NCI-H345 (cell line): ENCODE data around the gene KLHL22.
"Not testable (repeated sequence)": the region's sequence is repeated elsewhere in the genome, so short reads cannot be mapped to it uniquely, and the experiment has no call there.

Source experiments
- DNase-seq: peaks from one replicate; lab custom pipeline; 2025; lab: John Stamatoyannopoulos, UW

KLHL22 gene

DNA sequence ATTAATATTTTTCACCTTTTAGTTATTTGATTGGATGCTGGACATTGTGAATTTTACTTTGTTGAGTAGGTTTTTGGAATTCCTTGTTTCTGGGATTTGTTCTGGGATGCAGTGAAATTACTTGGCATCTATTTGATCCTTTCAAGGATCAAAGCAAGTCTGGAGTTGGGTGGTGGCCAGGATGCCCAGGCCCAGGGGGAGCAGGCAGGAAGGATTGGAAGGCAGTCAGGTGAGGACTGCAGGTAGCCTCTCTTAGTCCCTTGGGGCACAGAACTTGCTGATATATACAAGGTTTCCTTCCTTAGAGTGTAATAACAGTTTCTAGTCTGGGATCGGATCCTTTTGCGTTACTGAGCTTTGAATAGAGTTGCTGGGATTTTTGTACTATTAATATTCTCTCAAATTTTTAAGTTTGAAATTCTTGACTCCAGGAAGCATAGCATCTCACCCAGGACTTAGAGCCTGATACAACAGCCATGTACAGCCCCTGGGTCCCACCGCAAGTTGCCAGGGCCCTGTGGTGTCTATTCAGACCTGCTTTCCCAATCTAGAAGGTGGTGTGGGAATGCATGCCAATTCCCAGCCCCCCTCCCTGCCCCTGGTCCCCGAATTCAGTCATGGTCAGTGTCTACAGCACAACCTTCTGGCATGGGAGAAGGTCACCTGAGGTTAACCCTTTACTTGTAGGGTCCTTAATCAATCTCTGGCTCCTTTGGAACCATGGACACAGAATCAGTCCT lies 95.6 kb downstream of the KLHL22 start:
- no peak for DNase-seq

DNA sequence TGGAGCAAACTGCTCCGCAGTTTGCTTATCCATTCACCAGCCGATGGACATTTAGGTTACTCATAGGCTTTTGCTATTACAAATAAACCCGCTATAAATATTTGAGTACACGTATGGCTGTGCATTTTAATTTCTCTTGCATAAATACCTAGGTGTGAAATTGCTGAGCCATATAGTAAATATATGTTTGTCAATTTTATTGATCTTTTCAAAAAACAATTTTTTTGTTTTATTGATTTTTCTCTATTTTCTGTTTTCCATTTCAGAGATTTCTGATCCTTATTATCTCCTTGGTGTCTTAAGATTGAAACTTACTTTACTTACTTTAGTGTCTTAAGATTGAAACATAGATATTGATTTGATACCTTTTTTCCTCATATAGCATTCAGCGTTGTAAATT lies 97.2 kb downstream of the KLHL22 start:
- no peak for DNase-seq

DNA sequence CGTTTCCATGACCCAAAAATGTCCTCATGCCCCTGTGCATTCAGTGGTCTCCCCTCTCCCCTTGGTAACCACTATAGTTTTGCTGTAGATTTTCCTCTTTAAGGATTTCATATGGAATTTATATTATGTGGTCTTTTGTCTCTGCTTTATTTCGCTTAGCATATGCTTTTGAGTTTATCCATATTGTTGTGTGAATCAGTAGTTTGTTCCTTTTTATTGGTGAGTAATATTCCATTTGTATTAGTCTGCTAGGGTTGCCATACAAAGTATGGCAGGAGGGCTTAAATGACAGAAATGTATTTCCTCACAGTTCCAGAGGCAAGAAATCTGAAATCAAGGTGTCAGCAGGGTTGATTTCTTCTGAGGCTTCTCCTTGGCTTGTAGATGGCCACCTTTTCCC lies 98.1 kb downstream of the KLHL22 start:
- DNase-seq, result no peak

DNA sequence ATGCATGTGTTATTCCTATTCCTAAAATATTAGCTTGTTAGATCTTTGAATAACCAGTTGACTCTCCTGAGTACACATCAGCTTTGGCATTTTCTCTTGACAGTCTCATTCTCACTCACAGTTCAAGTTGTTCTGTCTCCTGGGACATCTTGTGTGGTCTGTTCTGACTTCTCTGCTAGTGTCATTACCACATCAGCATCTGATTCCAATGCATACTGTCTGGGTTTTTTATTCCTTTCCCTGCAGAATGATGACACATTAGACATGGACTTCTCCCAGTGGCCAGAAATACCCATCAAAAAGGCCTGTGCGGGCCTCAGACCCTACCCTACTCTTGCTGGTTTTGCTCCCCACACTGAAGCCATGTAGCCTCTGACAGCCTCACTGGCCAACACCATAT lies 99.0 kb downstream of the KLHL22 start:
- DNase-seq, result no peak

DNA sequence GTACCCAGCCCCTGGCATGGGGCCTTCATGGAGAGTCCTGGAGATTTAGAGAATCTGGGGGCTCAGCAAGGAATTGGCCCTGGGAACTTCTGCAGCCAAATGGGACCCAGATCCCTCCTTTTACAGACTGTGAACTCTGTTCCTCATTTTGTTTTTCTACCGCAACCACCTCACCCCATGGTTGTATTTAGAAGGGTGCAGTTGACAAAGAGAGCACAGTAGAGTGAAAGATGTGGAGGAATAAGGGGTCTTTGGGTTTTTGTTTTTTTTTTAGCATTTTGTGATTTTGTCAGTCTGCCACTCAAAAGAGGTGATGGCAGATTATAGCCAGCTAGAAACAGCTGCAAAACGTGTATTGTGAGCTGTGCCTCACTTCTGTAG lies 99.7 kb downstream of the KLHL22 start:
- DNase-seq, result no peak

DNA sequence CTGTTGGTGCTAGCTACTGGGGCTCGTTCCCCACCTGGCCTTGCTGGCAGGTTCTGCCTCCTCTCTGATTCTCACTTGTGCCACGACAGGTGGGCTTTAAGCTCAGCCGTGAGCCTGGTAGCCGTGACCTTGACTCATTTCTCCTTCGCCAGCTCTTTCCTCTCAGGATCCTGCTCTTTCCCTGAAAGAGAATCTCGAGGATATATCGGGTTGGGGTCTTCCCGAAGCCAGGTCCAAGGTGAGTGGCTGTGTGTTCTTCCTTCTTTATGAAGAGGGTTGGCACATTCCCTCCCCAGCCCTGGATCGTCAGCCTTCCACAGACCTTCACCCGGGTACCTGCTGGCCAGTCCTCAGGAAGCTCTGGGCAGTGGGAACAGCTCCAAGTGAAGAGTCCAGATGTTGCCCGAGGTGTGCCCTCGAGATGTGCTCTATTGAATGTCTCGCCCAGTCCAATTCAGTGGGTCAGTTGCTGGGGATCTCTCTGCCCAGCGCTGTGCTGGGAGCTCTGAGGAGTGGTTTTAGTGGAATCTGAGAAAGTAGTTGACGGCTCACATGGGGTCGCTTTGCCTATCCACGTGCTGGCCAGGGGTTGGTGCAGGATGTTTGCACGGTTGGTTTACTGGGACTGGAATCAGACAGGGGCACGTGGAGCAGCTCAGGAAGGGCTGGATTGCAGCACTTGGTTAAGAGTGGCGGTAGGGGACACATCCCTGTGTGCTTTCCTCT lies 100.3 kb downstream of the KLHL22 start:
- DNase-seq, result no peak

DNA sequence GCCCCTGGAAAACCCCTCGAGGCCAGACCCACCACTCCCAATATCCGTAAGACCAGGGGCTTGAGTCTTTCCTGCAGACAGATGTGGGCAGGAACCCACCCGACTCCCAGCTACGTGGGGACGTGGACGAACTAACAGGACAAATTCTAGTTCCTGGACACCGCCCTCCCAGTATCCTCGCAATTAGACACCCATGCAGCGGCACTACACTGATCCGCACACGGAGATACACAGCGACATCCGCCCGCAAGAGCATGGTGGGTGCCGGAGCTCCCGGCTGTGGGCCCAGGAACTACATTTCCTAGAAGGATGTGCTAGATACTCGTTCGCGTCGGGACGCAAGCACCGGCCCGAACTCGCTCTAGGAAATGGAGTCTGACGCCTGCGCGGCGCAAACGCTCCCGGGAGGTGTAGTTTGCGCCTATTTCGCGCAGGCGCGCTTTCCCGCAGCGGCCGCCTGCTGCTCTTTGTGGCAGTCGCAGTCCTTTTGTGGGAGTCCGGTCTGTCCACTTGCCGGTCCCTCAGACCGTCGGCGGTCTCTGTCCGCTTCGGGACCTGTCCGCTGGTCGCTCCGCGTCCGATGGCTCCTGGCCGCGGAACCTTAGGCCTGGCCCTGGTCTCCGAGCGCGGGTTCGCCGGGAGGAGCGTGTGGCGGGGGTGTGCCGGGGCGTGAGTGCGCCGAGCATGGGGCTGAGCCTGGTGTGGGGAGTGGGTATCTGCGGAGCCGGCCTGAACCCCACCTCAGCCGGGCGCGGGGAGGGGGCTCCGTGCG lies 101.7 kb downstream of the KLHL22 start, which contains the start of gene ZNF74:
Gene ZNF74 (plus strand): TSS at position 447 of the 772 bp plus-strand sequence. CDS start 478 bp downstream, outside the sequence.
- peak; percentile 85 for DNase-seq

DNA sequence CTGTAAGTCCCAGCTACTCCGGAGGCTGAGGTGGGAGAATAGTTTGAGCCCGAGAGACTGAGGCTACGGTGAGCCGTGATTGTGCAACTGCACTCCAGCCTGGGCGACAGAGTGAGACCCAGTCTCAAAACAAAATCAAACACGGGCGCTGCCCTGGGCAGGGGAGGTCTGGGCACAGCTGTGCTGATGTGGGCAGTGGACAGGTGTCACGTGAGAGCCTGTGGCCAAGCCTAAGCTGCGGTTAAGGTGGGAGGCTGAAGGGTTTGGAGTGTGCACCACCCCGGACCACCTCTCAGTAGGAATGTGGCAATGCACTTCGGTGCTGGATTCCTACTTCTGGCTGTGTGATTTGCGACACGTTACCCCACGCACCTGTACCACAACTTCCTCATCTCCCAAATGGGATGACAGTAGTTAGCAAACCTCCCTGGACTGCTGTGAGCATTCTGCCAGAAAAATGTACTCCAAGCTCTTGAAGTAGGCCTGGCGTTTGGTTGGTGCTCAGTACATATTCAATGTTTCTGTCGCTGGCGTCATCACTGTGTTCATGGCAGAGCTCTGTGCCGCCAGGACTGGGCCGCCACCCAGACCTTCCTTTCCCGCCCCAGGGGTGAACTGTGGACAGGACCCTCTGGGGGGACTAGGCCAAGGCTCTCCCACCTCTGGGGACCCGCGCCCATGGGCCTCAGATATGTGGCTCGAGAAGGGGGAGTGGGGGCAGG lies 102.5 kb downstream of the KLHL22 start:
- no peak for DNase-seq

DNA sequence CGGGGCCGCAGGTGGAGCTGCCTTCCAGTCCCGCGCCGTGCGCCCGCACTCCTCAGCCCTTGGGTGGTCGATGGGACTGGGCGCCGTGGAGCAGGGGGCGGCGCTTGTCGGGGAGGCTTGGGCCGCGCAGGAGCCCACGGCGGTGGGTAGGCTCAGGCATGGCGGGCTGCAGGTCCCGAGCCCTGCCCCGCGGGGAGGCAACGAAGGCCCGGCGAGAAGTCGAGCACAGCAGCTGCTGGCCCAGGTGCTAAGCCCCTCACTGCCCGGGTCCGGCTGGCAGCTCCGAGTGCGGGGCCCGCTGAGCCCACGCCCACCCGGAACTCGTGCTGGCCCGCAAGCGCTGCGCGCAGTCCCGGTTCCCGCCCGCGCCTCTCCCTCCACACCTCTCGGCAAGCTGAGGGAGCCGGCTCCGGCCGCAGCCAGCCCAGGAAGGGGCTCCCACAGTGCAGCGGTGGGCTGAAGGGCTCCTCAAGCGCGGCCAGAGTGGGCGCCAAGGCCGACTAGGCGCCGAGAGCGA lies 103.2 kb downstream of the KLHL22 start:
- not testable (repeated sequence) for DNase-seq
